HG02759 (cell line): ENCODE data around the gene KIAA1210.
"Not testable (repeated sequence)": the region's sequence is repeated elsewhere in the genome, so short reads cannot be mapped to it uniquely, and the experiment has no call there.

Experiments
- ATAC-seq: cut with Tn5 transposase; IDR thresholded peaks from one replicate; pipeline ENCODE4 v1.9.1; 2021; ENCODE audit warnings: mild to moderate bottlenecking, moderate library complexity; ENCODE audit not compliant: unreplicated experiment

The KIAA1210 gene

DNA sequence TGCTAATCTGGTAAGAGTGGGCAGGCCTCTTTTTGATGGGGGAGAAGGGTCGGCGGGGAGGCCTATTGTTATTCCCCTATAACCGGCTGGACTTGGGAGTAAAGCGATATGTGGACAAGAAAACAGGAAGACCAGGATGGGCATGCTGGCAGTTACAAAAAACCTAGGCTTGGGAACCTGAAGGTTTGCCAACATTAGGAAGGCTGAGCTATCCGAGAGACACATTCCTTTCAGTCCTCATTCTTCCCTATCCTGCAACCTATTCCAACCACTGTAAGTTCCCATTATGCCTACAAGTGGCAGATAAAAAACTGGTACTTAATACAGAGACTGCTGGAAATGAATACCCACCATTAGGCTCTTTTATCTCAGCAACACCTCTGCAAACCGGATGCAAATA lies 87.2 kb downstream of the KIAA1210 start:
- no peak for ATAC-seq

- ATAC-seq, result no peak
Observed at GRCh38 chrX:119036107-119037029, 91.2 kb downstream of the KIAA1210 start.

DNA sequence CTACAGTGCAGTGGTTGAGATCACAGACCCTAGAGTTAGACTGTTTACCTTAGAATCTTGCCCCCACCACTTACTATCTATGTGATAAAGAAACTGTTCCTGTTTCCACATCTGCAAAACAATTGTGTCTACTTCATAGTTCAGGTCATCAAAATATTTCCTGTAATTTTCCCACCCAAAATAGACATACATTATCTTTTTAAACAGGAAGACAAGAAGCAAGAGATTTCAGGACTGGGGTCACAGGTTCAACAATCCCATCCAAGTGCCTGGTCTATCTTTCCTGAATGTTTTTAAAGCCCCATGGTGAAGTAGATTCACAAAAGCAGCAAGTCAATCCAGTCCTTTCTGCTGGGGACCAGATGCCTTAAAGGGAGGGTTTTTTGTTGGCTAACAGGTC lies 96.6 kb downstream of the KIAA1210 start:
- ATAC-seq, result no peak

DNA sequence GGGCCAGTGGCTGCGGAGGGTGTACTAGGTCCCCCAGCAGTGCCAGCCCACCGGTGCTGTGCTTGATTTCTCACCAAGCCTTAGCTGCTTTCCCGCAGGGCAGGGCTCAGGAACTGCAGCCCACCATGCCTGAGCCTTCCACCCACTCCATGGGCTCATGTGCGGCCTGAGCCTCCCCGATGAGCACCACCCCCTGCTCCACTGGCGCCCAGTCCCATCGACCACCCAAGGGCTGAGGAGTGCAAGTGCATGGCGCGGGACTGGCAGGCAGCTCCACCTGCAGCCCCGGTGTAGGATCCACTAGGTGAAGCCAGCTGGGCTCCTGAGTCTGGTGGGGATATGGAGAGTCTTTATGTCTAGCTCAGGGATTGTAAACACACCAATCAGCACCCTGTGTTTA lies 98.0 kb downstream of the KIAA1210 start:
- not testable (repeated sequence) for ATAC-seq

- no peak for ATAC-seq
Observed at GRCh38 chrX:119028733-119029330, 98.8 kb downstream of the KIAA1210 start.
